Endothelial cell (in vitro differentiated cells): Measurements from ENCODE around the gene RINT1. TPM values are rescaled to one million over a fixed set of nuclear protein-coding genes. Genes with fewer than 3 reads are reported as not detected.
A peak's percentile ranks its signal among the peaks of the same experiment; 100 is the strongest.

Experiments used
- DNase-seq: peaks from one replicate; pipeline ENCODE4 v3.0.0; 2021; ENCODE audit warnings: low spot score
- H3K27ac Mint-ChIP-seq: one replicate; pipeline ENCODE4 v1.8.0; 2021; ENCODE audit warnings: mixed read lengths, inconsistent platforms; ENCODE audit not compliant: unreplicated experiment
- H3K27me3 Mint-ChIP-seq: one replicate; pipeline ENCODE4 v1.8.0; 2021; ENCODE audit warnings: mild to moderate bottlenecking, moderate library complexity, mixed read lengths, inconsistent platforms; ENCODE audit not compliant: unreplicated experiment
- H3K36me3 Mint-ChIP-seq: one replicate; pipeline ENCODE4 v1.8.0; 2021; ENCODE audit warnings: mild to moderate bottlenecking, low read depth, mixed read lengths, inconsistent platforms; ENCODE audit not compliant: unreplicated experiment
- H3K4me1 Mint-ChIP-seq: one replicate; pipeline ENCODE4 v1.8.0; 2021; ENCODE audit warnings: mild to moderate bottlenecking, mixed read lengths, inconsistent platforms; ENCODE audit not compliant: unreplicated experiment
- H3K4me3 Mint-ChIP-seq: one replicate; pipeline ENCODE4 v1.8.0; 2021; ENCODE audit warnings: mild to moderate bottlenecking, mixed read lengths, inconsistent platforms; ENCODE audit not compliant: unreplicated experiment
- H3K9me3 Mint-ChIP-seq: one replicate; pipeline ENCODE4 v1.8.0; 2021; ENCODE audit warnings: mixed read lengths, inconsistent platforms; ENCODE audit not compliant: unreplicated experiment
- total RNA-seq: library from RNA; stranded (reverse); fragmentation: NEBNext Ultra II Directional; extraction: Animal tissue kit (Norgen Biotek cat#: 25700); gene quantifications from one replicate; pipeline ENCODE4 v1.2.1, GENCODE V29; 2021; ENCODE audit not compliant: unreplicated experiment
- TF ChIP-seq, protein P1 (sequence below): fragments of 200-600 bp; sonication (generic); IDR thresholded peaks from one replicate; pipeline ENCODE4 v1.5.0; 2021; ENCODE audit warnings: antibody characterized with exemption; ENCODE audit not compliant: unreplicated experiment

RINT1 gene
- total RNA-seq, 1 donor from 2014 or later, result 18.3 TPM

- peaks cover 8% of the 10 kb centered on the region for H3K27me3 Mint-ChIP-seq
- peak overlapping the region; percentile 96 for H3K4me3 Mint-ChIP-seq
- H3K36me3 Mint-ChIP-seq, result peaks cover 4% of the 10 kb centered on the region
- no peak for DNase-seq
- TF ChIP-seq, protein P1, sequence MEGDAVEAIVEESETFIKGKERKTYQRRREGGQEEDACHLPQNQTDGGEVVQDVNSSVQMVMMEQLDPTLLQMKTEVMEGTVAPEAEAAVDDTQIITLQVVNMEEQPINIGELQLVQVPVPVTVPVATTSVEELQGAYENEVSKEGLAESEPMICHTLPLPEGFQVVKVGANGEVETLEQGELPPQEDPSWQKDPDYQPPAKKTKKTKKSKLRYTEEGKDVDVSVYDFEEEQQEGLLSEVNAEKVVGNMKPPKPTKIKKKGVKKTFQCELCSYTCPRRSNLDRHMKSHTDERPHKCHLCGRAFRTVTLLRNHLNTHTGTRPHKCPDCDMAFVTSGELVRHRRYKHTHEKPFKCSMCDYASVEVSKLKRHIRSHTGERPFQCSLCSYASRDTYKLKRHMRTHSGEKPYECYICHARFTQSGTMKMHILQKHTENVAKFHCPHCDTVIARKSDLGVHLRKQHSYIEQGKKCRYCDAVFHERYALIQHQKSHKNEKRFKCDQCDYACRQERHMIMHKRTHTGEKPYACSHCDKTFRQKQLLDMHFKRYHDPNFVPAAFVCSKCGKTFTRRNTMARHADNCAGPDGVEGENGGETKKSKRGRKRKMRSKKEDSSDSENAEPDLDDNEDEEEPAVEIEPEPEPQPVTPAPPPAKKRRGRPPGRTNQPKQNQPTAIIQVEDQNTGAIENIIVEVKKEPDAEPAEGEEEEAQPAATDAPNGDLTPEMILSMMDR, result no peak
- H3K4me1 Mint-ChIP-seq, result peaks cover 13% of the 10 kb centered on the region
- H3K27ac Mint-ChIP-seq, result peak overlapping the region; percentile 80
- H3K9me3 Mint-ChIP-seq, result no peaks in the 10 kb centered on the region
Observed at GRCh38 chr7:105532709-105533460, 884 bp downstream of the RINT1 start.

- Mint-ChIP-seq H3K27ac (no peak overlapping the region), H3K27me3 (no peaks in the 10 kb centered on the region), H3K4me1 (peaks cover 2% of the 10 kb centered on the region), H3K9me3 (no peaks in the 10 kb centered on the region), H3K4me3 (no peak overlapping the region), H3K36me3 (peaks cover 22% of the 10 kb centered on the region)
- no peak for DNase-seq
- TF ChIP-seq, protein P1, result no peak
Observed at GRCh38 chr7:105538339-105538738, 6.3 kb downstream of the RINT1 start.

DNA sequence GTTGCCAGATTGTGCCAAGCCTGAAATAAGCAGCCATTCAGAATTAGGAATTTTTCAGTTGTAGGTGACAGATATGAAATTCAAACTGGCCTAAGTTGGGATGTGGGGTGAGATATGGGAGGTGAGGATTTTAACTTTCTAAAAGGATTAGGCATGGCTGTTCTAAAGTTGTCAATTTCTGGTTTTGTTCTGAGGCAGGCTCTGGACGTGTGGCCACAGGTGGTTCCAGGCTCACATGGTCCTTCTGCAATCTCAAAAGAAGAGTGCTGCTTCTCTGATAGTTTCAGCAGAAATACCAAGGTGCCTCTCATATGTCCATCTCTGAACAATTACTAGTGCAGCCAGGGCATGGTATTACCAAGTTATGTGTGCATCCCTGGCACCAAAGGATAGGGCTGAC is 27.9 kb downstream of the RINT1 start:
- H3K27me3 Mint-ChIP-seq, result no peaks in the 10 kb centered on the region
- H3K36me3 Mint-ChIP-seq, result peaks cover 4% of the 10 kb centered on the region
- H3K4me1 Mint-ChIP-seq, result no peaks in the 10 kb centered on the region
- H3K4me3 Mint-ChIP-seq, result no peak overlapping the region
- H3K9me3 Mint-ChIP-seq, result no peaks in the 10 kb centered on the region
- TF ChIP-seq, protein P1, result no peak
- no peak for DNase-seq
- H3K27ac Mint-ChIP-seq, result peak overlapping the region; percentile 59

- H3K9me3 Mint-ChIP-seq, result no peaks in the 10 kb centered on the region
- no peak overlapping the region for H3K27ac Mint-ChIP-seq
- H3K36me3 Mint-ChIP-seq, result peaks cover 9% of the 10 kb centered on the region
- H3K27me3 Mint-ChIP-seq, result no peaks in the 10 kb centered on the region
- no peak for DNase-seq
- no peak overlapping the region for H3K4me3 Mint-ChIP-seq
- TF ChIP-seq, protein P1, result no peak
- H3K4me1 Mint-ChIP-seq, result no peaks in the 10 kb centered on the region
Observed at GRCh38 chr7:105565190-105565589, 33.2 kb downstream of the RINT1 start.

- Mint-ChIP-seq H3K9me3 (no peaks in the 10 kb centered on the region), H3K36me3 (peaks cover 9% of the 10 kb centered on the region), H3K4me3 (no peak overlapping the region), H3K27ac (no peak overlapping the region), H3K4me1 (no peaks in the 10 kb centered on the region), H3K27me3 (no peaks in the 10 kb centered on the region)
- DNase-seq, result no peak
- TF ChIP-seq, protein P1, result no peak
Observed at GRCh38 chr7:105567024-105567423, 35.0 kb downstream of the RINT1 start.
